Activated CD4-positive, alpha-beta memory T cell treated with anti-CD3 and anti-CD28 coated beads for 36 hours (primary cell): Measurements from ENCODE around the gene ALDH1A3. TPM values are rescaled to one million over a fixed set of nuclear protein-coding genes. Genes with fewer than 3 reads are reported as not detected.

Experiments
- CTCF ChIA-PET: fragments of 350-600 bp; sonication (Branson Sonifier 250); formaldehyde crosslinking; loops from one replicate; lab custom pipeline; 2021; ENCODE audit warnings: antibody characterized with exemption, inconsistent platforms; lab: Charles Lee
- POLR2A ChIA-PET: fragments of 350-600 bp; sonication (Branson Sonifier 250); formaldehyde crosslinking; loops from one replicate; lab custom pipeline; 2021; ENCODE audit warnings: antibody characterized with exemption; lab: Charles Lee
- DNase-seq: peaks from one replicate; pipeline ENCODE4 v3.0.0-alpha.2; 2020
- H3K27ac Mint-ChIP-seq: one replicate; pipeline ENCODE4 v1.8.0; 2021; ENCODE audit warnings: mixed read lengths
- H3K27me3 Mint-ChIP-seq: one replicate; pipeline ENCODE4 v1.8.0; 2021; ENCODE audit warnings: mixed read lengths
- H3K36me3 Mint-ChIP-seq: one replicate; pipeline ENCODE4 v1.8.0; 2021; ENCODE audit warnings: mixed read lengths
- H3K4me1 Mint-ChIP-seq: one replicate; pipeline ENCODE4 v1.8.0; 2021; ENCODE audit warnings: low read depth, mixed read lengths
- H3K4me3 Mint-ChIP-seq: one replicate; pipeline ENCODE4 v1.8.0; 2021; ENCODE audit warnings: mild to moderate bottlenecking, mixed read lengths
- H3K9me3 Mint-ChIP-seq: one replicate; pipeline ENCODE4 v1.8.0; 2021; ENCODE audit warnings: mixed read lengths
- intact Hi-C: fragments of 100-400 bp; cut with micrococcal nuclease; formaldehyde crosslinking; loops from one replicate; pipeline ENCODE4 v1.15.1; 2023
- total RNA-seq, 2 experiments: library from RNA; stranded (reverse); gene quantifications; one replicate each; pipeline ENCODE4 v1.2.3, GENCODE V29; 2021

Gene ALDH1A3
- total RNA-seq: not detected

DNA sequence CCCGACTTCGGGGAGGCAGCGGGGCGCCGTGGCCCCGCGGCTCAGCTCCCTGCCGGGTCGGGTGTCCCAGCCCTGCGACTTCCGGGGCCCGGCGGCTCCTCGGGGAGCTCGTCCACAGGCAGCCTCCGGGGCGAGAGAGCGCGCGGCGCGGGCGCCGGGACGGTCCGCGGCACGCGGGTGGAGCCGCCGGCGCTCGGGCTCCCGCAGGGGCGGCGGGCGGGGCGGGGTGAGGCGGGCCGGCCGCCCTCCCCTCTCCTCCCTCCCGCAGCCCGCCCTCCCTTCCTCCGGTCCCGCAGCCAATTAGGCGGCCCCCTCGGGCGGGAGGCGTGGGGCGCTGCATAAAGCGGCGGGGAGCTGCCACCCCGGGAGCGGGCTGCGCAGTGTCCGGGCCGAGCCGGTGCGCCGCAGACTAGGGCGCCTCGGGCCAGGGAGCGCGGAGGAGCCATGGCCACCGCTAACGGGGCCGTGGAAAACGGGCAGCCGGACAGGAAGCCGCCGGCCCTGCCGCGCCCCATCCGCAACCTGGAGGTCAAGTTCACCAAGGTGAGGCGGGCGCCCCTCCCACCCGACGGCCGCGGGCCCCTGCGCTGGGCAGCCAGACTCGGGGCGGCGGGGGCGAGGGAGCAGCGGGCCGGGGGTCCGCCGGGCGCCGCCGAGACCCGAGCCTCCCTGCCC, at the start of gene ALDH1A3:
Gene ALDH1A3 (plus strand): TSS at position 368 of the 675 bp plus-strand sequence. CDS start 77 bp downstream, at position 445.
- no peaks in the 10 kb centered on the region for H3K36me3 Mint-ChIP-seq
- DNase-seq: no peak
- intact Hi-C loops: no loop called here
- H3K4me3 Mint-ChIP-seq: peak within 1 kb of the TSS; percentile 41
- ChIA-PET CTCF (interaction anchor here (0.6 kb wide), 1 partner anchor 383 kb away, joined by 4 read pairs; no protein-coding TSS in a partner anchor), POLR2A (no interaction called here)
- no peaks in the 10 kb centered on the region for H3K9me3 Mint-ChIP-seq
- H3K4me1 Mint-ChIP-seq: peaks cover 9% of the 10 kb centered on the region
- peaks cover 61% of the 10 kb centered on the region for H3K27me3 Mint-ChIP-seq
- no peak within 1 kb of the TSS for H3K27ac Mint-ChIP-seq

DNA sequence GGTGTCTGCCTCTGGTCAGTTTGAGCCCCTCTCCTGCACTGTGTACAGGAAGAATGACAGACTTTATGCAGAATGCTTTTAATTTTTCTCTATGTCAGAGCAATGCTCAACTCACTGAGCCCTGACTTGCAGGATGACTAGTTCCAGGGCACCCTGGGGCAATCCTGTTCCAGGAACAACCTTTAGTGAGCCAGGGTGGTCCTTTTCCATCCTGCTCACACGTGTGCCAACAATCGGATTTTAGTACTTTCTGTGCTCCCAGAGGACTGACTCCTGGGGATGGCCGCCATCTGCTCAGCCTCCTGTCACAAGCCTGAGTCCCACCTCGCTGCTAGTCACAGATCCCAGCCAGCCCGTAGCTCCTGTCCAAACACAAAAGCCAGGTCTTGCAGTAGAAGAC, 48.2 kb upstream of the ALDH1A3 start:
- Mint-ChIP-seq H3K27ac (no peak overlapping the region), H3K36me3 (no peaks in the 10 kb centered on the region), H3K4me3 (no peak overlapping the region), H3K4me1 (no peaks in the 10 kb centered on the region), H3K27me3 (peaks cover 32% of the 10 kb centered on the region), H3K9me3 (peaks cover 3% of the 10 kb centered on the region)
- ChIA-PET CTCF (interaction anchor here (0.9 kb wide), 1 partner anchor 42 kb away, joined by 4 read pairs; no protein-coding TSS in a partner anchor), POLR2A (no interaction called here)
- no peak for DNase-seq
- intact Hi-C loops: no loop called here

DNA sequence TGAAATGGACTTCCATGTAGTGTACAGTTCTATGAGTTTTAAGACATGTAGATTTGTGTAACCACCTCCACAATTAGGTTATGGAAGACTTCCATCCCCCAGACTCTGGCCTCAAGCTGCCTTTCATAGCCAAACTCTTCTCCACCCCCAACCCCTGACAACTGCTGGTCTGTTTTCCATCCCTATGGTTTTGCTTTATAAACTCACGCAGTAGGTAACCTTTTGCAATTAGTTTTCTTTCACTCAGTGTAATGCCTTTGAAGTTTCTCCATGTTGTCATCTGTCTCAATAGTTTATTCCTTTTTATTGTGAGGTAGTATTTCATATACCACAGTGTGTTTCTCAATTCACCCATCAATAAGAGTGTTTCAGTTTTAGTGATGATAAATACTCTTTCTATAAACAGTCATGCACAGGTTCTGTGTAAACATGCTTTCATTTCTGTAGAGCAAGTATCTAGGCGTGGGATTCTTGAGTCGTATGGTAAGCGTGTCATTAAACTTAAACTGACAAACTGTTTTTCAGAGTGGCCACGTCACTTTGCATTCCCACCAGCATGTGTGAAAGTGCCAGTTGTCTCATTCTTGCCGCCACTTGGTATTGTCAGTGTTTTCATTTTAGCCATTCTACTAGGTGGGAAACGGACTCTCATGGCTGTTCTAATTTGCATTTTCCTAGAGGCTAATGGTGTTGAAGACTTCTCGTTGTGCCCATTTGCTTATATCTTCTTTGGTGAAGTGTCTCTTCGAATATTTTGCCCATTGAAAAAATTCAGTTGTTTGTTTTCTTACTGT, 47.3 kb upstream of the ALDH1A3 start:
- ChIA-PET CTCF (interaction anchor here (0.9 kb wide), 1 partner anchor 41 kb away, joined by 4 read pairs; no protein-coding TSS in a partner anchor), POLR2A (no interaction called here)
- Mint-ChIP-seq H3K4me3 (no peak overlapping the region), H3K4me1 (no peaks in the 10 kb centered on the region), H3K9me3 (peaks cover 3% of the 10 kb centered on the region), H3K27me3 (peaks cover 32% of the 10 kb centered on the region), H3K27ac (no peak overlapping the region), H3K36me3 (no peaks in the 10 kb centered on the region)
- DNase-seq: no peak
- intact Hi-C loops: no loop called here

DNA sequence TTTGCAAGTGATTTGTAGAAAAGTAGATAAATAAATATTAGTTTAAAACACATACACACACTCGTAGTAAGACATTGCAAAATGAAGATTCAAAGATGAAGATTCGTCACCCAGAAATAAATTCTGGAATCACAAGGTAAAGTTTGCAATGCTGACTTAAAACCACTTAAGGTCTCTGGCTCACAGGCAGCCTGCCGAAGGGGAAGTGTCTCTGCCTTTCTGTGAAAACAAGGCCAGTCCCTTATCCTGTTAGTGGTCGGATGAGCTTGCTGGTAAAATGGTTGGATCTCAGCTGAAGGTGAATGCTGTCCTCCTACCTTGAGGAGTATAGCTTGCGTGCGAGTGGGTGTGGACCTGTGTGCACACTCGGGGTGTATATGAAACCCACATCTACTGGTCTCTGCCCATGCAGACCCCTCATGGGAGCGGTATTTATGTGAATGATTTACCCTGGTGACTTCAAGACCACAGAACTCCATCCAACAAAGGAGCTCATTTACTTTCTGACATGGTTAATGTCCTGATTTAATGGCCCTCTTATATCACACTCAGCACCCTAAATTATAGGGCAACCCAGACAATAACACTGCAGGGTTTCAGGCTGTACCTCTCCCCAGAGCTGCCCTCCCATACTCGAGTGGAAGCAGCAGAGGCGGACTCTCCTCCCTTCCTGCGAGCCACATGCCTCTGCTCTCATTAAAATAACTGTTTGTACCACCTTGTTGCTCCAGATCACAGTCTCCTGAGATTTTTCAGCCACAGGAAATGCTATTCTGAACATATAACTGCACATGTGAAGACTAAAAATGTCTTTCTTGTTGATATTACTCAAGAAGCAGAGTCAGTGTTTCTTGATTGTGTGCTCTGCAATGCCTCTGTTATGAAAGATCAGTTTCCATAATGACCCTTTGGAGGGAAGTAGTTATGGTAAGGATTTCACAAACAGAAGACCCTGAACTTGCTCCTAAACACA, 45.9 kb upstream of the ALDH1A3 start:
- no peaks in the 10 kb centered on the region for H3K4me1 Mint-ChIP-seq
- CTCF ChIA-PET: interaction anchor here (1.1 to 1.2 kb wide), 2 partner anchors 175 to 226 kb away, joined by 3 to 5 read pairs; no protein-coding TSS in a partner anchor
- no peak overlapping the region for H3K4me3 Mint-ChIP-seq
- intact Hi-C loops: no loop called here
- POLR2A ChIA-PET: no interaction called here
- no peak for DNase-seq
- H3K27ac Mint-ChIP-seq: no peak overlapping the region
- no peaks in the 10 kb centered on the region for H3K36me3 Mint-ChIP-seq
- peaks cover 26% of the 10 kb centered on the region for H3K27me3 Mint-ChIP-seq
- no peaks in the 10 kb centered on the region for H3K9me3 Mint-ChIP-seq

DNA sequence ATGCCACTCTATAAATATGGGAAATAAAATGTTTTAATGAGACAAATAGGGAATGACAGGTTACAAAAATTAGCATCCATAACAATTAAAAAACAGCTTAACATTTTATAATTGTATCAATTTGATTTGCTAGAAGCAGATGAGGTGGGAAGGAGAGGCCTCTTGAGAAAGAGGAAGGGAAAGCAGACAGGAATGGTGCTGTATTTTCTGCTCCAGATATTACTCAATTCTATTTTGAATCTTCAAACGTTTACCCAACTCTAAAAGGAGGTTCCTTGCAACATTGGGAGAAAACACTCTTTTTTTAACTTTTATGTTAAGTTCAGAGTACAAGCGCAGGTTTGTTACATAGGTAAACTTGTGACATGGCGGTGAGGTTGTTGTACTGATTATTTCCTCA, 44.9 kb upstream of the ALDH1A3 start:
- peaks cover 26% of the 10 kb centered on the region for H3K27me3 Mint-ChIP-seq
- CTCF ChIA-PET: interaction anchor here (0.7 to 1.1 kb wide), 2 partner anchors 85 to 227 kb away, joined by 3 read pairs; no protein-coding TSS in a partner anchor
- no peak overlapping the region for H3K27ac Mint-ChIP-seq

GRCh38 chr15:100835636-100836035, 44.0 kb upstream of the ALDH1A3 start:
- H3K27ac Mint-ChIP-seq: no peak overlapping the region
- H3K4me3 Mint-ChIP-seq: no peak overlapping the region
- ChIA-PET CTCF (interaction anchor here (1.2 kb wide), 1 partner anchor 11 kb away, joined by 3 read pairs; no protein-coding TSS in a partner anchor), POLR2A (no interaction called here)
- H3K27me3 Mint-ChIP-seq: peaks cover 22% of the 10 kb centered on the region
- no peaks in the 10 kb centered on the region for H3K9me3 Mint-ChIP-seq
- no peaks in the 10 kb centered on the region for H3K4me1 Mint-ChIP-seq
- no peaks in the 10 kb centered on the region for H3K36me3 Mint-ChIP-seq
- no peak for DNase-seq
- intact Hi-C loops: no loop called here

More for the DNA sequence above, 44.9 kb upstream of the ALDH1A3 start:
- DNase-seq: no peak
- Mint-ChIP-seq H3K4me3 (no peak overlapping the region), H3K36me3 (no peaks in the 10 kb centered on the region), H3K9me3 (no peaks in the 10 kb centered on the region), H3K4me1 (no peaks in the 10 kb centered on the region)
- intact Hi-C loops: no loop called here
- POLR2A ChIA-PET: no interaction called here

GRCh38 chr15:100836501-100836900, 43.1 kb upstream of the ALDH1A3 start:
- Mint-ChIP-seq H3K4me1 (no peaks in the 10 kb centered on the region), H3K4me3 (no peak overlapping the region), H3K36me3 (no peaks in the 10 kb centered on the region), H3K27ac (no peak overlapping the region), H3K9me3 (no peaks in the 10 kb centered on the region), H3K27me3 (peaks cover 21% of the 10 kb centered on the region)
- POLR2A ChIA-PET: no interaction called here
- no peak for DNase-seq
- CTCF ChIA-PET: interaction anchor here (1.2 kb wide), 1 partner anchor 10 kb away, joined by 3 read pairs; no protein-coding TSS in a partner anchor
- intact Hi-C loops: no loop called here

GRCh38 chr15:100841426-100841825, 38.2 kb upstream of the ALDH1A3 start:
- Mint-ChIP-seq H3K4me1 (no peaks in the 10 kb centered on the region), H3K36me3 (no peaks in the 10 kb centered on the region), H3K27ac (no peak overlapping the region), H3K27me3 (peaks cover 3% of the 10 kb centered on the region), H3K9me3 (no peaks in the 10 kb centered on the region), H3K4me3 (no peak overlapping the region)
- no peak for DNase-seq
- ChIA-PET POLR2A (no interaction called here), CTCF (no interaction called here)
- intact Hi-C loops: no loop called here

DNA sequence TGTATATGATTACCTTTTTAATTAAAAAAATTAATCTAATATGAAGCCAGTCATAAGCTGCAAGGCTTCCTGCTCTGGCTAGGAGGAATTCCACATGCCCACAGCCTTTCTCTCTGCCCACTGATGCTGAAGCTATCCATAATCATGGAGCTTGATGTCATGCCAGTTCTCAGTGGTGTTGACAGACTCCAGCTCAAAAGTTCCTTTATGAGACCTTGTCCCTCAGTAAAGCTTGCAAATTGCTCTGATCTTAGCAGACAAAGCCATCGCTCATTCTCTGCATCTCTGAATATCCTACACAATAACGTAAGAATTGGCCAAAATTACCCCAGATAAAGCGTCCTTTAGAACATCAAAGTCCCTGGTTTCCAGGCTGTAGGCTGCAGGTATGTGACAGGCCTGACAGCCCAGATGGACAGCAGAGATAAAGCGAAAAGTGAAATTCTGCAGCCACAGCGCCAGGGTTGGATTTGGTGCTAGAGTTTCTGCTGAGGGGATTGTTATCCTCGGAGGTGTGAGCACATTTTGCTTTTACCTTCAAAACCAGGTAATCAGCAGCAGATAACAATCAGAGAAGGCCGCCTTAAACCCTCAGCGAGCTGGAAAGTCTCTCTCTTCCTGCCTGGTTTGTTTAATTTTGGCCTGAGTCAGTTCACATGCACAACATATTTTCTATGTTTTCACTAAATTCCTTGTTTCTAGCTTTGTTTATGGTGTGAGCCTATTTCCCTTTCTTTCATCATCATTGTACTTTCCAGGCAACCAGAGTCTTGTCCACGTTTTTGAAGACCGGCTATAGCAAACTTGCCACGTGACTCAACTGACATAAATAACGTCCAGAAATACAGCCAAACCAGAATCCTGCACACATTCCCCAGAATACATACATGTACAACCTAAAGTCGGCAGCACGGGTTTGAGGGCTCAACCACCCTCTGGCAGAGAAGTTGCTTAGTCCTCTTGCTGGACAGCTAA, 36.6 kb upstream of the ALDH1A3 start:
- peaks cover 5% of the 10 kb centered on the region for H3K27me3 Mint-ChIP-seq
- H3K36me3 Mint-ChIP-seq: no peaks in the 10 kb centered on the region
- no peaks in the 10 kb centered on the region for H3K4me1 Mint-ChIP-seq
- no peak overlapping the region for H3K27ac Mint-ChIP-seq
- intact Hi-C loops: no loop called here
- no peaks in the 10 kb centered on the region for H3K9me3 Mint-ChIP-seq
- POLR2A ChIA-PET: no interaction called here
- CTCF ChIA-PET: interaction anchor here (1.0 kb wide), 1 partner anchor 75 kb away, joined by 3 read pairs; no protein-coding TSS in a partner anchor
- no peak for DNase-seq
- no peak overlapping the region for H3K4me3 Mint-ChIP-seq

- Mint-ChIP-seq H3K27me3 (peaks cover 9% of the 10 kb centered on the region), H3K36me3 (no peaks in the 10 kb centered on the region), H3K9me3 (no peaks in the 10 kb centered on the region), H3K27ac (no peak overlapping the region), H3K4me1 (peaks cover 2% of the 10 kb centered on the region), H3K4me3 (no peak overlapping the region)
- no peak for DNase-seq
- CTCF ChIA-PET: interaction anchor here (1.0 kb wide), 1 partner anchor 73 kb away, joined by 3 read pairs; no protein-coding TSS in a partner anchor
- POLR2A ChIA-PET: no interaction called here
- intact Hi-C loops: no loop called here
Measured at GRCh38 chr15:100844167-100844566, 35.5 kb upstream of the ALDH1A3 start.
